ENCODE data around the gene CAB39.

DNA sequence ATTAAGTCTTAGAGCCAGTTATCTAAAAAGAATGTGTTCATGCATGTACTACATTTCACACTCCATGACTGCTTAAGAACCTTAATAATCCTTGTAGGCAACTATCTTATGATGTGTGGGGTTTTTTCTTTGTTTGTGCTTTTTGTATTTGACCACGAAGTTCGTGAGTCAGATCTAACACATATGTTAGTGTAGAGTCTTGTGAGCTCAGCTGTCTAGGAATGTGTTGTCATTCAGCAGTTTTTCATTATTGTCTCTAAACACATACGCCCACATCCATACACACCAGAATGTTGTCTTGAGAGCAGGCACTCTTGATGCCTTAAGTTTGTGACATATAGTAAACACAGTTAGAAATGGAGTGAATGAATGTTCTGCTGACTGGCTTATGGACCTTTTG lies 38.4 kb downstream of the CAB39 start:
- TF ChIP-seq EP300 (IDR thresholded peaks at IDR 0.05; ENCODE audit: low read depth) (no peak), POLR2AphosphoS5 (IDR thresholded peaks at IDR 0.05) (no peak), POLR2A (IDR thresholded peaks at IDR 0.05) (no peak)
- TF ChIP-seq, protein P1, sequence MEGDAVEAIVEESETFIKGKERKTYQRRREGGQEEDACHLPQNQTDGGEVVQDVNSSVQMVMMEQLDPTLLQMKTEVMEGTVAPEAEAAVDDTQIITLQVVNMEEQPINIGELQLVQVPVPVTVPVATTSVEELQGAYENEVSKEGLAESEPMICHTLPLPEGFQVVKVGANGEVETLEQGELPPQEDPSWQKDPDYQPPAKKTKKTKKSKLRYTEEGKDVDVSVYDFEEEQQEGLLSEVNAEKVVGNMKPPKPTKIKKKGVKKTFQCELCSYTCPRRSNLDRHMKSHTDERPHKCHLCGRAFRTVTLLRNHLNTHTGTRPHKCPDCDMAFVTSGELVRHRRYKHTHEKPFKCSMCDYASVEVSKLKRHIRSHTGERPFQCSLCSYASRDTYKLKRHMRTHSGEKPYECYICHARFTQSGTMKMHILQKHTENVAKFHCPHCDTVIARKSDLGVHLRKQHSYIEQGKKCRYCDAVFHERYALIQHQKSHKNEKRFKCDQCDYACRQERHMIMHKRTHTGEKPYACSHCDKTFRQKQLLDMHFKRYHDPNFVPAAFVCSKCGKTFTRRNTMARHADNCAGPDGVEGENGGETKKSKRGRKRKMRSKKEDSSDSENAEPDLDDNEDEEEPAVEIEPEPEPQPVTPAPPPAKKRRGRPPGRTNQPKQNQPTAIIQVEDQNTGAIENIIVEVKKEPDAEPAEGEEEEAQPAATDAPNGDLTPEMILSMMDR (IDR thresholded peaks at IDR 0.05): no peak
